ENCODE results near the gene CDHR2.
A peak's percentile ranks its signal among the peaks of the same experiment; 100 is the strongest.
"Not testable (repeated sequence)": the region's sequence is repeated elsewhere in the genome, so short reads cannot be mapped to it uniquely, and the experiment has no call there.

CDHR2 gene

DNA sequence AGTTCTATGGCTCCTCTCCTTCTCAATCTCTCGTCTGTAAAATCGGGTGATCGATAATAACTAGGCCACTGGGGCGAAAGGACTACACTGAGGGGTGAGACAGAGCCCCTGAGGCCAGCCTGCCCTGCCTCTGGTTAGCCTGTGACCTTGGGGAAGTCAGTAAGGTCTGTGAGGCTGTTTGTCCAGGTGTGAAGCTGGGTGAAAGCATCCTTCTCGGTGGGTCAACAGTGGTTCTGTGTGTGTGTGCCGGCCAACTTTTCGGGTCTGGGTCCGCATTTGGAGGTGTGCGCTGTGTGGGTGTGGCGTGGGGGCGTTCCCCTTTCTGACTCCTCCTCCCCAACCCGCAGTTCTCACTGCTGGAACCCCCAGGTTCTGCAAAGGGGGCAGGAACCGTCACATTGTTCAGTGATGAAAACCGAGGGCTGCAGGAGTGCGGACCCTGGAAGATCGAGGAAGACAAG is 7.0 kb upstream of the CDHR2 start:
- peak in 1 of 14 donors; percentile 6 for DNase-seq

- peak in 1 of 14 donors; percentile 52 for DNase-seq
These were observed 6.3 kb upstream of the CDHR2 start for GRCh38 chr5:176542596-176543427.

- DNase-seq = peak in 7 of 14 donors; percentile 28 to 68 (median 46)
These were observed 5.5 kb upstream of the CDHR2 start for GRCh38 chr5:176543428-176544182.

- no peak for DNase-seq
These were observed 3.8 kb upstream of the CDHR2 start for GRCh38 chr5:176545388-176545736.

- DNase-seq = no peak
These were observed 3.2 kb upstream of the CDHR2 start for GRCh38 chr5:176545737-176546509.

- DNase-seq = no peak
These were observed 1.3 kb upstream of the CDHR2 start for GRCh38 chr5:176547802-176548201.

DNA sequence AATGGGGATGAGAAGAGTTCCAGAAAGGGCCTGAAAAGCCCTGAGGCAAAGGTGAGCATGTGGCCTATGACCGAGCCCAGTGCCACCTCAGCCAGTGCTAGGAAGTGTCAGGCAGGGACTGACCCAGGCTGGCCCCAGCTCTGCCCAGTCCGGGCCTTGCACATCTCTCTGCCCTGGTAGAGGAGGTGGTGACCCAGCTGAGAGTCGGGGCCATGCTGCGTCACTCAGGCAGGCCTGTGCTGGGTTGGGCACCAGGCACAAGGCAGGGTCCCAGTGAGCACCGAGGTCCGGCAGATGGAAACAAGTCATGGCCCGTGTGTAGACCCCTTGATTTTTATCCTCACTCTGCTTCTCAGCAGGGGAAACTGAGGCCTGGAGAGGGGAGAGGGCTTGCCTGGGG is 729 bp downstream of the CDHR2 start:
- no peak for DNase-seq

DNA sequence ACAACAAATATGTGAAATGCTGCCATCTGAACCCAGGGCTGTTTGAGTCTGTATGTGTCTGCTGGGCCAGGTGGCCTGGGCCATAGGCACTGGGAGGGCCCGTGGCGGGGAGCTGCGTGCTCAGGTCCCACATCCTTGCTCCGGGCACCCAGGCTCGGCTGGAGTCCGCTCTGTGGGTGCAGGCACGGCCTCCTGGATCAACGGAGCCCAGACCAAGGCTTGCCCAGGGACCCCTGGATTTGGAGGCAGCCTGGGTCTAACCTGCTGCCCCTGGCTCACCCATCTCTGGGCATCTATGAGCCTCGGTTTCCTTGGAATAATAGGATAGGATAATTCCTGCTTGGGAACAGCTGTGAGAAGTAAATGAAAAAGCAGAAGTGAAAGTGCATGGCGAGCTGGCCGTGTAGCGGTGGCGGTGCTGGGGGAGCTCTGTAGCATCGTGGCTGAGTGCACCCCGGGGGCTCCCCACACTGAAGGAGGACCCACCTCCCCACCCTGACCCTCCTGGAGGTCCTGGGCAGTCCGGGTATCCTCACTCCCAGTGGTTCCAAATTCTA is 1.2 kb downstream of the CDHR2 start:
- peak in 1 of 14 donors; percentile 2 for DNase-seq

GRCh38 chr5:176550937-176551336 is 1.8 kb downstream of the CDHR2 start:
- not testable (repeated sequence) for DNase-seq

- no peak for DNase-seq
These were observed 3.3 kb downstream of the CDHR2 start for GRCh38 chr5:176552332-176552869.

DNA sequence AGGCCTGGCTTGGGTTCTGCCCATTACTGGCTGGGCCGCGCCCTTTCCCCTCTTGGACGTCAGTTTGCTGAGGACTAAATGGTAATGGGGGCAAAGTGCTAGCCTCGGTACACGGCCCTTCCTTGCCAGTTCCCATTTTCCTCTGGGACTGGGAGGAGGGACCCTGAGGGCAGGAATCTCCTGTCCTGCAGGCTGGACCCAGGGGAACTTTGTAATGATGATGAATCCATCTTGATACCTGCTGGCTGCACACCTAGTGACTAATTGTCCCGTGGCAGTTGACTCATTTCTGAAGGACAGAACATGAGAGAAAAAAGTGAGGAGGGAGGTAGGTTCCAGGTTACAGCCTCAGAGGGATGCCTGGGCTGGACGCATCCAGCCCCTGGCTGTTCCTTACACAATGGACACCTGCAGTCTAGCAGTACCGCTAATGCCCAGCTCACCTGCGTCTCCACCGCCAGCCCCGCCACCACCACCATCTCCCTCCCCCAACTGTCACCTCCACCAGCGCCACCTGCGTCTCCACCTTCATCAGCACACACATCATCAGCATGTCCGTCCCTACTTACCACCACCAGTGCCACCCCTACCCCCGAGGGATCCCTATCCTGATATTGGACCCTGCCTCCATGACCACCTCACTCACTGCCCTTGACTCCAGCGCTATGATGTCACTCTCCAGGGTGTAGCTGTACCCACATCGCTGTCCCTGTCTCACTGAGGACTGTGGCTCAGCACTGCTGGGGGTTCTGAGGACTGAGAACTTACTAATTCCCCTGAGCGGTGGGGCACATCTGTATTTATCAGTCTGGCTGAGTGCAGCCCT is 4.3 kb downstream of the CDHR2 start:
- DNase-seq = no peak

GRCh38 chr5:176557846-176558245 is 8.7 kb downstream of the CDHR2 start:
- DNase-seq = no peak

DNA sequence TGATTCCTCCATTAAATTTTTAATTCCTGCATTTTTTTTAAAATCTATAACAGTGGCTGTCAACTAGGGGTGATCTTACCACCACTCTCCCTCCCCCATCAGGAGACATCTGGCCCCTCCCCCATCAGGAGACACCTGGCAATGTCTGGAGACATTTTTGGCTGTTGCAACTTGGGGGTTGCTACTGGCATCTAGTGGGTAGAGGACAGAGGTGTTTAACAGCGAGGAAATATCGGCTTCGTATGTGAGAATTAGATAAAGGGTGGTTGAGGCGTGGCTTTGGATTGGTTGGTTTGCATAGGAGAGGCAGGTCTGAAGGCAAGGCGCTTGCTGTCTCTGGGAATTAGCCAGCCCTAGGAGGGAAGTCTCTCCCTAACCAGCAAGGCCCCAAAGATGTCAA is 10.5 kb downstream of the CDHR2 start:
- no peak for DNase-seq

GRCh38 chr5:176560364-176560763 is 11.2 kb downstream of the CDHR2 start:
- no peak for DNase-seq

DNA sequence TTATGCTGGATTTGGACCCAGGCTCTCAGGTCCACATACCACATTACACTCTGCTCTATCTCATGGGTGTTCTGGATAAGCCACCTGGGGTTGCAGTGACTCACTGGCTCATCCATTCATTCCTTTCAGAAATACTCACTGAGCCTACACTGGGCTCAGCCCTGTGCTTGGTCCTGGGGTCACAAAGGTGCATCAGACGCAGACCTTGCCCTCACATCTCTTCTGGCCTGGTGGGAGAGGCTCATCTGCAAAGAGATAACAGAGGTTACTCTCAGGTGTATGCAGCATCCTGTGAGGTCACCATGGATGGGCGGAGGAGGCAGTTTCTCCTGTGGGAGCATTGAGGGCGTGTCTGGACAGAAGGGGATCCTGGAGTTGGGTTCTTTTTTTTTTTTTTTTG is 12.1 kb downstream of the CDHR2 start:
- DNase-seq = no peak

DNA sequence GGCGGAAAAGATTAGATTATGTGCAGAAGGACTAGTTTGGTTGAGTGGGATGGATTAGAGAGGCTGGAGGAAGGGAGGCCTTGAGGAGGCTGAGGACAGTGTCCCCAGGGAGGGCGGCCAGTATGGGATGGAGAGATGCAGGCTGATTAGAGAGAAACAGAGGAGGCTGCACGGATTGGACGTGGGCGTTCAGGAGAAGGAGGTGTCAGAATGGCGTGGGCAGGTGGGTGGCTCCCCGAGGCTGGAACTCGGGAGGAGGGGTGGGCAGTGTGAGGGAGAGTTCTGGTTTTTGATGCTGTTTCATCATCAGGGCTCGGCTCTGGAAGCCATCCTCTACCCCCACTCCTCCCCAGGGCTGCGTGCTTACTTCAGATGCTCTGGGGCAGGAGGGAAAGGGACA is 13.0 kb downstream of the CDHR2 start:
- no peak for DNase-seq

GRCh38 chr5:176564002-176564401 is 14.9 kb downstream of the CDHR2 start:
- DNase-seq = no peak

DNA sequence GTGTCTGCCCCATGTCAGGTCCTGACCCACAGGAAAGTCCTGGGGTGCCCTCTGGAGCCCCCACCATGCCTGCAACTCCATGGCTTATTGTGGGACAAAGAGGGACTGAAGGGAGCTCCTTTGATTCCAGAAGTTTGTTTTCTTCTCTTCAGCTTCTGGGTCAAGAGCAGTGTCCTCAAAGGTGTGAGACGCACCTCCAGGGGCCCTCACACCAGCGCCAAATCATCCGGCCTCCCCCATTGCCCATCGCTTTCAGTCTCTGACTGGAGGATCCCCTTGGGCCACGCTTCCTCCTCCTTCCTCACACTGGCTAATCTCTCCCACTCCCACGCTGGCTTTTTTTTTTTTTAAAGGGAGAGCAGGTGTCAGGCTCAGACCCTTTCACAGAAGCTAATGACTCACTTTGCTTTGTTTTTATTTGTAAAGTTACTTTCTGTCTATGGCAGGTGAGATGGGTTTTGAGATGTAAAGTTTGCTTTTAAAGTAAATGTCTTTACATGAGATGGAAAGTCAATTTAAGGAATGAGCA is 16.7 kb downstream of the CDHR2 start:
- DNase-seq = no peak

DNA sequence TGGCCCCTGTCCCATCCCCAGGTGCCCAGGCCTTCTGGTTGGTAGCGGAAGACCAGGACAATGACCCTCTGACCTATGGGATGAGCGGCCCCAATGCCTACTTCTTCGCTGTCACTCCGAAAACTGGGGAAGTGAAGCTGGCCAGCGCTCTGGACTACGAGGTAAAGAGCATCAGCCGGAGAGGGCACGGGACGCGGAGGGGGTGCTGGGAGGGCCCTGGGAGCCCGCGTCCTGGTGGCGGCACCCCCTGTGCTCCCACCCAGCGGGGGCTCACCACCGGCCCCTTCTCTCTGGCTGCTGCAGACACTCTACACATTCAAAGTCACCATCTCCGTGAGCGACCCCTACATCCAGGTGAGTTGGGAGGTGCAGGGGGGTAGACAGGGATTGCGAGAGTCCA is 19.5 kb downstream of the CDHR2 start:
- no peak for DNase-seq

DNA sequence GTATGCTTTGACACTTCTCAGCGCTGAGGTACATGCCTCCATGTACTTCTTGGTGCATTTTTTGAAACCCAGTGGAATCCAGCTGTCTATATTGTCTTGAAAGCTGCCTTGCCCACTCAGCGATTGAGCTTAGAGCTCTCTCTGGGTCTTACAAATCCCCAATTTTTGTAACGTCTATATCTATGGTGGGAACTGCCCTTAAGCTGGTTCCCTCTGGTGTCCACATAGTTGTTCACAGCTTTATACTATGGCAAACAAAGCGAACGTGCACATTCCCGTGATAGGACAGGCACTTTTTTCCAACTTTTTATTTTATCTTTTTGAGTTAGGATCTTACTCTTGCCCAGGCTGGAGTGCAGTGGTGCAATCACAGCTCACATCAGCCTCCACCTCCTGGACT is 20.9 kb downstream of the CDHR2 start:
- no peak for DNase-seq

Measured in C1 segment of cervical spinal cord (tissue), 14 donors.